ENCODE measurements around the gene NFE2L2. TPM values are rescaled to one million over a fixed set of nuclear protein-coding genes. Genes with fewer than 3 reads are reported as not detected.

Gene NFE2L2
- total RNA-seq (2014; rRNA removed), result 17.3 and 24.2 TPM in 2 replicates
- percentile 94 among the genes with signal in this experiment for Bru-seq, nascent RNA
- percentile 90 among the genes with signal in this experiment for BruChase-seq, experiment 1, labeled RNA remaining after a 6-hour chase
- percentile 96 among the genes with signal in this experiment for BruChase-seq, experiment 2, labeled RNA remaining after a 2-hour chase
- long read RNA-seq, transcript NFE2L2-202 (5 exons, 2,651 nt), result minor isoform, 21 of 197 reads
- long read RNA-seq, transcript NFE2L2-201 (5 exons, 2,853 nt), result major isoform, 151 of 197 reads
- long read RNA-seq, transcript NFE2L2-210 (2 exons, 521 nt), result minor isoform, 6 of 197 reads
- long read RNA-seq, partial matches to known transcripts, result 10 of 197 reads
- long read RNA-seq, other reads (novel, unspliced or antisense), result 7 of 197 reads

DNA sequence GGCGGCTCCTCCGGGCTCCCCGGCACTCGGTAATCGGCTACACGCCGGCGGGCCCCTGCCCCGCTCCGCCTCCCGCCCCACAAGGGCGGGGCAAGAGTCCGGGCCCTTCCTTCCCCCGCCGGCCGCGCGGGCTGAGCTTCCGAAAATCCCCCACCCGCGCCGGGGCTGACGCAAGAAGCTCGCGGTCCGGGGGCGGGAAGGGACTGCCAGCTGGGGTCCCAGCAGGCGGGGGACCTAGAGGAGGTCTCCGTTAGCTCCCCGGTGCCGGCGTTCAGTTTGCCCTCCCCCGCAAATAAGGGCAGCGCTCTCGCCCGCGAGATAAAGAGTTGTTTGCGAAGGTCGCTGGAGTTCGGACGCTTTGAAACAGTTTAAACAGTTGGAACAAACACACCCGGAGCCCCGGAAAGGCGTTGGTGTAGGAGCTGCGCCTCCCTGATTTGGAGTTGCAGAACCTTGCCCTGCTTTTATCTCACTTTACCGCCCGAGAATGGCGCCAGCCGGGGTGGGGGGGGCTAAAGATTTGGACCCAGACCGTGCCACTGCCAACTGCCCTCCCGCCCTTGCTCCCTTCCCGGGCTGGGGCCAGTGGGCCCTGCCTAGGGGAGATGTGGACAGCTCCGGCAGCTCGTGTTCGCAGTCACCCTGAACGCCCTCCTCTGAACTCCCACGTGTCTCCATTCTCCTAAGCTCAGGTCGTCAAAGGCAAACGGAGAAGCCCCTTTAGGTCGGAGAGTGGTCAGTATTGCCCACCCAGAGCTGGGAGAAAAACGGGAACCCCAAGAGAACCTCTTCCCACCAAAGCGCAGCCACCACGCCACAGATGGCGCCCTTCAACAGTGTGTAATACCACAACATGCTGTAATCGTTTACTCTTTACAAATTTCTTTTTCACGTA, at the start of gene NFE2L2:
TSS of gene NFE2L2 (minus strand) at position 35 of the 895 bp plus-strand sequence. CDS start 151 bp downstream, outside the sequence.
- Histone ChIP-seq H3K4me3 (ENCODE audit: low read length) (peak within 1 kb of the TSS; percentile 81), H3F3A (ENCODE audit: low read length, unreplicated experiment) (no peaks in the 10 kb centered on the region), H3K79me2 (ENCODE audit: low read length) (peaks cover 50% of the 10 kb centered on the region), H3K27ac (ENCODE audit: low read length) (peak within 1 kb of the TSS; percentile 95), H3K9me2 (replicated peaks; ENCODE audit: low read length) (no peaks in the 10 kb centered on the region), H3K36me3 (ENCODE audit: low read depth, low read length) (no peaks in the 10 kb centered on the region), H3K27me3 (ENCODE audit: low read length) (no peaks in the 10 kb centered on the region), H2AFZ (ENCODE audit: low read length) (peak within 1 kb of the TSS; percentile 88), H3K4me2 (ENCODE audit: low read length) (peak within 1 kb of the TSS; percentile 87), H3K9ac (ENCODE audit: low read length) (peak within 1 kb of the TSS; percentile 99), H3K9me3 (ENCODE audit: low read length) (no peaks in the 10 kb centered on the region), H4K20me1 (ENCODE audit: low read length) (peaks cover 30% of the 10 kb centered on the region), H3K4me1 (ENCODE audit: insufficient read depth, low read length) (peaks cover 28% of the 10 kb centered on the region)
- BruUV-seq (replicated peaks), result TSS peak; percentile 96
- CTCF ChIA-PET, result interaction anchor here (0.9 kb wide), 1 partner anchor 100 kb away, joined by 6 read pairs; no protein-coding TSS in a partner anchor
- peak; percentile 72 for ATAC-seq
- peak; percentile 86 for DNase-seq
- POLR2A ChIA-PET (ENCODE audit: unreplicated experiment), result interaction anchor here (0.6 to 1.0 kb wide), 7 partner anchors 20 to 150 kb away, joined by 3 to 21 read pairs (median 5); no protein-coding TSS in a partner anchor
- TF ChIP-seq EZH2 (IDR thresholded peaks at IDR 0.05; ENCODE audit: low read length, unreplicated experiment), result no peak
- TF ChIP-seq, protein P1, sequence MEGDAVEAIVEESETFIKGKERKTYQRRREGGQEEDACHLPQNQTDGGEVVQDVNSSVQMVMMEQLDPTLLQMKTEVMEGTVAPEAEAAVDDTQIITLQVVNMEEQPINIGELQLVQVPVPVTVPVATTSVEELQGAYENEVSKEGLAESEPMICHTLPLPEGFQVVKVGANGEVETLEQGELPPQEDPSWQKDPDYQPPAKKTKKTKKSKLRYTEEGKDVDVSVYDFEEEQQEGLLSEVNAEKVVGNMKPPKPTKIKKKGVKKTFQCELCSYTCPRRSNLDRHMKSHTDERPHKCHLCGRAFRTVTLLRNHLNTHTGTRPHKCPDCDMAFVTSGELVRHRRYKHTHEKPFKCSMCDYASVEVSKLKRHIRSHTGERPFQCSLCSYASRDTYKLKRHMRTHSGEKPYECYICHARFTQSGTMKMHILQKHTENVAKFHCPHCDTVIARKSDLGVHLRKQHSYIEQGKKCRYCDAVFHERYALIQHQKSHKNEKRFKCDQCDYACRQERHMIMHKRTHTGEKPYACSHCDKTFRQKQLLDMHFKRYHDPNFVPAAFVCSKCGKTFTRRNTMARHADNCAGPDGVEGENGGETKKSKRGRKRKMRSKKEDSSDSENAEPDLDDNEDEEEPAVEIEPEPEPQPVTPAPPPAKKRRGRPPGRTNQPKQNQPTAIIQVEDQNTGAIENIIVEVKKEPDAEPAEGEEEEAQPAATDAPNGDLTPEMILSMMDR (conservative IDR thresholded peaks at IDR 0.05; ENCODE audit: low read depth, low read length), result peak; percentile 71
- intact Hi-C loops (cut with micrococcal nuclease), result loop anchor here (1.0 to 5.0 kb wide), 3 partner anchors 38 to 152 kb away; no protein-coding TSS in a partner anchor

DNA sequence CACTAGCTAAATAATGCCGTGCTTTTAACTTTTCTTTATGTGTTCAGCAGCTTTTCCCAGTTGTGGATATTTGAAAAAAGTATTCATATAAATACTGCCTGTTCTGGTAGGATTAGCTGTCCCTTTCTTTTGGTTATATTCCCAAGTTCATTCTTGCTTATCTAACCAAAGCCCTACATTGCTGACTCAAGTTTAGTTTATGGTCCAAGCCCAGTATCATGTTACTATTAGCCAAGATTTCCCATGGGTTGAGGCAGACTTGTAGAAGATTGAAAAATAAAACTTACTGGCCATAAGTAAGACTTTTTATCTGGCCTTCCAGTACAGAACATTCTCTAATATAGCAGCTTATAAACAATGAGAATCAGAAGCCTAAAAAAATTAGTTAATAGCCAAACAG, 49.7 kb upstream of the NFE2L2 start:
- CTCF ChIA-PET, result no interaction called here
- H3K79me2 ChIP-seq (ENCODE audit: low read length), result no peaks in the 10 kb centered on the region

More for the DNA sequence above, 49.7 kb upstream of the NFE2L2 start:
- H4K20me1 ChIP-seq (ENCODE audit: low read length), result no peaks in the 10 kb centered on the region
- peak; percentile 52 for DNase-seq
- ATAC-seq, result peak; percentile 97
- no peak overlapping the region for H3K27ac ChIP-seq (ENCODE audit: low read length)
- H3K9ac ChIP-seq (ENCODE audit: low read length), result no peak overlapping the region
- no TSS peak for BruUV-seq (replicated peaks)
- no peaks in the 10 kb centered on the region for H3K9me2 ChIP-seq (replicated peaks; ENCODE audit: low read length)
- H3K4me2 ChIP-seq (ENCODE audit: low read length), result no peak overlapping the region
- TF ChIP-seq EZH2phosphoT487 (IDR thresholded peaks at IDR 0.05; ENCODE audit: borderline replicate concordance, low read length) (no peak), EZH2 (IDR thresholded peaks at IDR 0.05; ENCODE audit: low read length, unreplicated experiment) (no peak)
- TF ChIP-seq, protein P1 (conservative IDR thresholded peaks at IDR 0.05; ENCODE audit: low read depth, low read length), result no peak
- peaks cover 8% of the 10 kb centered on the region for H3K4me1 ChIP-seq (ENCODE audit: insufficient read depth, low read length)
- no peaks in the 10 kb centered on the region for H3K27me3 ChIP-seq (ENCODE audit: low read length)
- intact Hi-C loops (cut with micrococcal nuclease), result loop anchor here (1.0 kb wide), 1 partner anchor 10 kb away; no protein-coding TSS in a partner anchor
- H3K9me3 ChIP-seq (ENCODE audit: low read length), result no peaks in the 10 kb centered on the region
- no peaks in the 10 kb centered on the region for H3K36me3 ChIP-seq (ENCODE audit: low read depth, low read length)
- H3F3A ChIP-seq (ENCODE audit: low read length, unreplicated experiment), result no peaks in the 10 kb centered on the region
- POLR2A ChIA-PET (ENCODE audit: unreplicated experiment), result no interaction called here
- H2AFZ ChIP-seq (ENCODE audit: low read length), result no peak overlapping the region
- no peak overlapping the region for H3K4me3 ChIP-seq (ENCODE audit: low read length)

Data from PC-3 (cell line).